NOMO-1 treated with dmso at 0.1 percent for 144 hours (cell line): ENCODE results near the gene HIPK2.
A peak's percentile ranks its signal among the peaks of the same experiment; 100 is the strongest.

Source experiments
- DNase-seq: peaks from one replicate; lab custom pipeline; 2025; ENCODE audit not compliant: unreplicated experiment; lab: John Stamatoyannopoulos, UW

The HIPK2 gene

DNA sequence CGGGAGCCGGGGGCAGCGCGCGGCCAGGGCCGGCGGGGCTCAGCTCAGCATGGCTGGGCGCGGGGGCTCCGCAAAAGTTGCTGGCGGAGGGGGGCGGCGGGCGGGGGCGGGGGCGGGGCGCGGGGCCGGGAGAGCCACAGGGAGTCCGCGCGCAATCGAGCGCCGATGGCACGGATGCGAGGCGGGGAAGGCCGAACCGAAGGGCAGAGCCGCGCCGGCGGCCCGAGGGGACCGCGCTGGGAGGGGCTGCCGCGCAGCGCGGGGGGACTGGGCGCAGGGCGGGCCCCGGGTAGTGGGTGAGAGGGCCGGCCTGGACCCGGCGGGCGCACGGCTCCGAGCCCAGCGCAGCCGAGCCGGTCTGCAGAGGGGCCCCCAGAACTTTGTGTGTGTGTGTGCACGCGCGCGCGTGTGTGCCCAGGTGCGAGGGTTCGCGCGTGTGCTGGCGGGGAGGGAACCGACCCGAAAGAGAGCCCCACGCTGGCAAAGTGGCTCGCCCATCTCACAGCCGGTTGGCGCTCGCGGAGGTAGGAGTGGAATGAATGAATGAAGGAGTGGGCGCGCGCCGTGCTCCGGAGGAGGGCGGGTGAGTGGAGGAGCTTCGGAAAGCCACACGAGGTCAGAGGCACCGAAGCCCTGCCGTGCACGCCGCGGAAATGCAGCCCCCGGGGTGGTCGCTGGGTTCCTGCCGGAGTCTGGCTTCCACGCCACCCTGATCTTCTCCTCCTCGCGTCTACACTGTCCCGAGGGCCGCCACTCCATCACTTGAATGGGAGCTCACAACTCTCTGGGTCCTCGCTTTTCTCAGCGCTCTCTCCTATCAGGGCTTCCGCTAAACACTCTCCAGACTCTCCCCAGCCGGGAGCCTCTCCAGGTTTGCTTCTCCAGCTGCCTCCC lies at the start of gene HIPK2:
Gene HIPK2, minus strand, starts transcription at position 51 of the 894 bp plus-strand sequence. CDS start 375 bp downstream, outside the sequence.
- DNase-seq: no peak

DNA sequence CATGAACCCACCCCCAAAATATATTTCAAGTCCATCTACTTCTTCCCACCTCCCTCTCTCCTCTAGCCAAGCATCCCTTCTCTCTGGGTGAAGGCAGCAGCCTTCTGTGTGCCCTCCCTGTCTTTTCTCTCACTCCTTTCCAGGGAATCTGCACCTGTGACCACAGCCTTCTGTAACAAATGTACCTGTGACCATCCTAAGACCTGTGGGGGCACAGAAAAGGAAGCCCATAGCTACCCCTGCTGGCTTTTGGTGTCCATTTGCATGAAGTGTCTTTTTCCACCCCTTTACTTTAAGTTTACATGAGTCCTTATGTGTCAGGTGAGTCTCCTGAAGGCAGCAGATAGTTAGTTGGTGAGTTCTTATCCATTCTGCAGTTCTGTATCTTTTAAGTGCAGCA lies 49.2 kb upstream of the HIPK2 start:
- DNase-seq: no peak

DNA sequence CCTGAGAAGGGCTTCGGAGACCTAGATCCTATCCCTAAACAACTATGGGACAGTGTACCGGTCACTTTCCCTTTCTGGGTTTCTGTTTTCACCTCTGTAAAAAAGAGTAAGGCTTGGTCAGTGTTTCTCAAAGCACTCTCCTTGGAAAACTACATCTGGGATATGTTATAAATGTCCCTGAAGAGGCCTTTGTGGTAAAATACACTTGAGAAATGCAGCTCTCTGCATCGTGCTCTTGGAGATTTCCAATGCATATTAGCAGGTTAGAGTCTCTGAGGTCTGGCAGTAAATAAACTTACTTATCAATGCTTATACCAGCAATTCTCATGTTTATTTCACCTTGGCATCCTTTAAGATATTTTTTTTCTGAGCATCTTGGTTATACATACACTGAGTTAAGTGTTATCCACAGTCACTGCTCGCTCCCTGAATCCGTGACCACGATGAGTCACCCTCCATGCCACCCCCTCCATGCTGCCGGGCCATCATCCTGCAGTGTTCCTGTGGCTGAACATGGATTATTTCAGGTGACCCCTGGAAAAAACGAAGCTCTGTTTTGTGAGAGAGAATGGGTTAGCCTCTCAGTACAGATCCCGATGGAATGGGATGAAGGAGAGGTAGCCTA lies 48.0 kb upstream of the HIPK2 start:
- no peak for DNase-seq

DNA sequence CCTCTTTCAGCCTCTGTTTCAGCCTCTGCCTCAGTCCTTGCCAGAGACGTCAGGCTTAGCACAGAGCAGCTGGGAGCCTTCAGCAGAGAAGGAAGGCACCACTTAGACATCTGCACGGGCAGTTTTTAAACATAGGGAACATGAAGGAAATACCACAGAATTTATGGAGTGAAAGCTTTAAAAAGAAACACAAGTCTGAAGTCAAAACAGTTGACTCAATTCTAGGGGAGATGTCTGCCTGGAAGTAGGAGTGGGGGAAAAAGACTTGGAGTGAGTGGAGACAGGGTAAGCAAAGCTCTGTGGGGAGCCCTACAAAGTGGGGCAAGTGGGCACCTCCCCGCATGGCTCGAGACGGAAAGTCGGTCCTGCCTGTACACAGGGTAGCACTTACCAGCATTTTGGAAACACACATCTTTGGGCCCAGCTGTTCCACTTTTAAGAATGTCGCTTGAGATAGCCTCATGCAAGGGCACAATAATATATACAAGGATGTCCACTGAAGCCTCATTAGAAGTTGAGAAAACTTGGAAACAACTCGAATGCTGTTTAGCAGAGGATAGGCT lies 46.2 kb upstream of the HIPK2 start:
- DNase-seq: no peak

DNA sequence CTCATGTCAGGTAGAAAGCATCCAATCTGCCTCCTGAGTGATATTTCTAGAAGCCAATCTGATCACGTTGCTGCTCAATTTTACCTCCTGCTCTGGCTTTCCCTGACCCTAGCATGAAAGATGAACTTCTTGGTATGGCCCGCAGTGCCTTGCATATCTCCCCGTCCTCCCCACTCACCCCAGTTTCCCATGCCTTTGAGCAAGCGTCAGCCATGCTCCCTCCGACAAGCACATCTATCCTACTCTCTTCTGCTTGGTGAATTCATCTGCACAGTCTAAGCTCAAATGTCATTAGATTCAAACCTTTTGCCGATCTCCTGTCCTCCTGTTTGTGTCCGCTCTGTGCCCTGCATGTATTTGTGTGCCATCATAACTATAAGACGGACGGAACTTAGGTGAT lies 45.1 kb upstream of the HIPK2 start:
- DNase-seq: no peak

GRCh38 chr7:139821349-139822105 lies 43.7 kb upstream of the HIPK2 start:
- DNase-seq: no peak

DNA sequence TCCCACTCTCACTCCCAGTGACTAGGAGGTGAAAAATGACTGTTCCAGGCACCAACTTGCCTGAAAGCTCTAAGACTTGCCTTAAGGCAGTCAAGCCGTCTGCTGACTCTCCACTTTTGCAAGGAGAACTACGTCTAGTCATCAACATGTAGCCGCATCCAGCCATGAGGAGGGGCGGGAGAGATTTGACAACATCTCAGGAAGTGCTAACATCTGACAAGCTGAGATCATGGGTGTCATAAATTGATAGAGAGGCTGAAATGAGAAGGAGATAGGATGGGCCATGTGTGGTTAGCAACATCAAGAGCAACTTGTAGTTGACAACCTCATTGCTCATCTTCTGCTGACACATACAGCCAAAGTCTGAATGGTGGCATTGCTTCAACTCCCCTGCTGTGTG lies 42.3 kb upstream of the HIPK2 start:
- DNase-seq: no peak

GRCh38 chr7:139817249-139817648 lies 39.5 kb upstream of the HIPK2 start:
- DNase-seq: no peak

GRCh38 chr7:139813689-139814088 lies 35.9 kb upstream of the HIPK2 start:
- no peak for DNase-seq

DNA sequence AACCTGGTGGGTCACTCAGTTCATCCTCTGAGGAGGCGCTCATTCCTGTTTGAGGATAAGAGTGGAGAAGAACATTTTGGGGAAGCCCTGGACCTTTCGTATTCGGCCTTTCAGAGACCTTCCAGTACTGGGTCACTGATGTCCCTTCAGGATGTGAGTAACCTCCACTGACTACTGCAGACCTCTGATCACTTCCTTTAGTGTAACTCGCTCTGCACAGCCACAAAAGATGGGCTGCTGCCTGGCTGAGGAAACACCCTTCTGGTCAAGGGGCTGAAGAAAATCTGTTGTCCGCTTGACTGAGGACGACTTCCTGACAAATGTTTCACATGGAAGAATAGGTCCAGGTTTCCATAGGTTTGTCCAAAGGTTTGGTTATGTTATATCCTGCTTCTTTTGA lies 35.4 kb upstream of the HIPK2 start:
- no peak for DNase-seq

DNA sequence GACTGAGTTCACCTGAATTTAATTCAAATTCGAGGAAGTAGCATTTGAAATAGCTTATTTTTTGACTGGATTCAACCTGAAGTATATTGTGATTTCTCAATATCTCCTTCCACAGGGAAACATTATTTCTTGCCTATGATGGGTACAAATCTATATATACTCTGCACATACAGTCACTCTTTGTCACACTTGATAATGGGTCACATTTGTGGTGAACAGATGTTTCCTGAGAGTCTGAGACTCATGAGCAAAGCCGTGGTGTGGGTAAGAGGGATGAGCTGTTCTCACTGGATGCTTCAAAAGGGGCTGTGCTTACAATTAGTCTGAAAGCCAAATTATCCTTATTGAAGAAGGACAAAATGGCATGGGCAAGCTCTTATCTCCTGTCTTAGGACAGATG lies 33.3 kb upstream of the HIPK2 start:
- DNase-seq: no peak

- no peak for DNase-seq
These were observed 31.1 kb upstream of the HIPK2 start for GRCh38 chr7:139808846-139809442.

GRCh38 chr7:139808427-139808826 lies 30.6 kb upstream of the HIPK2 start:
- DNase-seq: no peak

DNA sequence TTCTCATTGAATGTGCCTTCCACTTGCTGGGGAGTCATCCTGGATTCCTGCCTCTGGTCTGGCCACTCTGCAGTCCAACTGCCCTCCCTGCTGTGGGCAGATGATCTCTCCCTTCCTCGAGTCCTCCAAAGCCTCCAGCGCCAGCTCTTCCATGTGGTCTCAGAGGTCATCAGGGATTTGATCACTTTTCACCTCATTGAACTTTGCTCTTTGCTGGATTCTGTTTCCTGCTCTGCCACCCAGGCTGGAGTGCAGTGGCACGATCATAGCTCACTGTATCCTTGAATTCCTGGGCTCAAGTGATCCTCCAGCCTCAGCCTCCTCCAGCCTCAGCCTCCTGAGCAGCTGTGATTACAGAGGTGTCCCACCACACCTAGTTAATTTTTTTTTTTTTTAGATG lies 29.2 kb upstream of the HIPK2 start:
- no peak for DNase-seq

DNA sequence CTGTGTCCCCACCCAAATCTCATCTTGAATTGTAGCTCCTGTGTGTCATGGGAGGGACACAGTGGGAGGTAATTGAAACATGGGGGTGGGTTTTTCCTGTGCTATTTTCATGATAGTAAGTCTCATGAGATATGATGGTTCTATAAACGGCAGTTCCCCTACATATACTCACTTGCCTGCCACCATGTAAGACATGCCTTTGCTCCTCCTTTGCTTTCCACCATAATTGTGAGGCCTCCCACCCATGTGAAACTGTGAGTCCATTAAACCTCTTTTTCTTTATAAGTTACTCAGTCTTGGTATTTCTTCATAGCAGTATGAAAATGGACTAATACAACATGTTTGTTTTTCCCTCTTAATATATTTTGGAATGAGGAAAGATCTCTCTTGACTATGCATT lies 26.8 kb upstream of the HIPK2 start:
- no peak for DNase-seq

- peak; percentile 43 for DNase-seq
These were observed 21.8 kb upstream of the HIPK2 start for GRCh38 chr7:139799586-139799985.

DNA sequence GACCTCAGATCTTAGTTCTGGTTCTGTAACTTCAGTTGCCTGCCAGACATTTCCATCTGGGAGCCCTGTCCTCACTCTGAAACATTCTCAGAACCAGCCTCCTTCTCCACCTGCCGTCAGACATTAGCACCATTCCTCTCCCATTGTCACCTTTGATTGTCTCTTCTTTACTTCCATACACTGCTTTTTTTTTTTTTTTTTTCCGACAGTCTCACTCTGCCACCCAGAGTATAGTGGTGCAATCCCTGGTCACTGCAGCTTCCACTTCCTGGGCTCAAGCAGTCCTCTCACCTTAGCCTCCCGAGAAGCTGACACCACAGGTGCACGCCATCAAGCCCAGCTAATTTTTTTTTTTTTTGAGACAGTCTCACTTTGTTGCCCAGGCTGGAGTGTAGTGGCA lies 21.1 kb upstream of the HIPK2 start:
- no peak for DNase-seq

- DNase-seq: no peak
These were observed 20.4 kb upstream of the HIPK2 start for GRCh38 chr7:139798221-139798620.

- no peak for DNase-seq
These were observed 19.8 kb upstream of the HIPK2 start for GRCh38 chr7:139797607-139798006.

- DNase-seq: no peak
These were observed 13.5 kb upstream of the HIPK2 start for GRCh38 chr7:139791316-139791715.

DNA sequence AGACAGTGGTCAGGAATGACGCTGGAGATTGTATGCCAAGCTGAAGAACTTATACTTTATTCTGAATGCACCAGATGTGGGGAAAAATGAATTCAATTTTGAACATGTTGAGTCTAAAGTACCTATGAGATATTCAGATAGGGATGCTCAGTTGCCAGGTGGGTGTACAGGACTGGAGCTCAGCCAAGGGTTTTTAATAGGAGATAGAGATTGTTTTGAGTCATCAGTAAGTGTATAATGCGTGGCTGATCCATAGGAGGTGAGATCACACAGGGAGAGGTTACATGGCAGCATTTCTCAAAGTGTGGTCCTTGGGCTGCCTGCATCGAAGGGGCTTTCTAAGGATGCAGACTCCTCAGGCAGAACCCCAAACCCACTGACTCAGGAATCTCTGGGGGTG lies 6.8 kb upstream of the HIPK2 start:
- no peak for DNase-seq
